ENCODE measurements around the gene ATG4A.

Gene ATG4A

DNA sequence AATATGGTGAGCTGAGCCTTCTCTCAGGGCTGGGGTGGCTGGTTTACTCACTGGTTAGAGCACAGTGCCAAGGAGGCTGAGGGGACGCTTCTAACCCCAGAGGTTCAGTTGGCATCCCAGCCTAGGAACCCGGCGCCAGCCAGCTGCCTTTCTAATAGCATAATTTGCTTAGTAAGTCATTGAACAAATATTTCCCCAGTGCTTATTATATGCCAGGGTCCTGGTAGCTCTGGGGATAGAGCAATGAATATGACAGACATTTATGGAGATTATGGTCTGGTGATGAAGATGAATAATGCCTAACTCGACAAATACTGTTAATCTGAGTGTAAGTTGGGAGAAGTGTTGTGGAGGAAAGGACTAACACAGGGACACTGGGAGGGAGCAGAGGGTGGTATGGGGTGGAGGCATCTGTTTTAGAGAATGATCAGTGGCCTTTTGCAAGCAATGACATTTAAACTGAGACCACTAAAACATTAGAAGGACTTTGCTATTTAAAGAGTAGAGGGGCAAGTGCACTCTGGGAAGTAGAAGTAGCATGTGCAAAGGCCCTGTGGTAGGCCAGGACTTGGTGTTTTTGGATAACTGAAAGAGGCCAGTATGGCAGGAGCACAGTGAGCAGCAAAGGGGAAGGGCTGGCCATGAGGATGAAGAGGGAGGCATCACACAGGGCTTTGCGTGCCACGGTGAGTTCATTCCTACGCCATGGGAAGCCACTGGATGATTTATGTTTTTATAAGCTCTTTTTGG is 71.9 kb downstream of the ATG4A start:
- Histone ChIP-seq H3K9me3 (no peaks in the 10 kb centered on the region), H3K27me3 (peaks cover 86% of the 10 kb centered on the region), H3K4me3 (no peak overlapping the region), H4K20me1 (peaks cover 6% of the 10 kb centered on the region; the same call in 1 of the 2 replicates), H3K9ac (no peak overlapping the region), H3K4me2 (no peak overlapping the region), H3K4me1 (no peaks in the 10 kb centered on the region), H3K27ac (no peak overlapping the region), H3K36me3 (no peaks in the 10 kb centered on the region)
- no peak for TF ChIP-seq Cebpa-rat (IDR thresholded peaks at IDR 0.05)

DNA sequence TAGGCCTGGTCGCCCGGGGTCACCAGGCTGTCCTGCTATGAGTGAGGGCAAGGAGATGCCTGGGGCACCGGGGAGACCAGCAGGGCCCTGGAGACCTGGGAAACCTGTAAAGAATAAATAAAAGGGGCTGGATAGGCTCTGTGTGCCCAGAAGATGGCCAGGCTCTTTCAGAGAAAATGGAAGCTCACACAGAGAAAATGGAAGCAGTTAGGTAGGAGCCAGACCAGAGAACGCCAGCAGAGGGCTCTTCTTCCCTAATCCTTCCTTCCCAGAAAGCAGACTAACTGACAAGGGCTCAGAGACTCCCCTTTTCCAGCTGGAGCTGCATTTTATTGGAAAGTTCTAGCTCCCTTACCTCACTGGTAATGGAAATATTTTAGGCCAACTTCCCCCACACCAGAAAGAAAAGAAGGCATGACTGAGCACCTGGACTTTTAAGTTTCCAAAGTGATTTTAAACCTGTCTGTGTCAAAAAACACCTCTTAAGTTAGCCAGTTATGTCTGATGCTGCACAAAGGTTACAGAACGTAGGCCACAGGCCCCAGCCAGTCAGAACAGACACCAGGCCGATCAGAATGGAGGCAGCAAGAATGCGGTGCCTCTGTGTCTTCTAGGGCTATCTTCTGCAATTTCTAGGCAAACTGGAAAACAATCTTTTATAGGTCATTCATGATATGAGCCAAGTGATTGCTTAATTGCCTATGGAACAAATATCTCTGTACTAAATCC is 74.0 kb downstream of the ATG4A start:
- H3K9ac ChIP-seq, result no peak overlapping the region
- H4K20me1 ChIP-seq, result peaks cover 6% of the 10 kb centered on the region; the same call in 1 of the 2 replicates
- H3K4me3 ChIP-seq, result no peak overlapping the region
- no peak for TF ChIP-seq Cebpa-rat (IDR thresholded peaks at IDR 0.05)
- H3K27ac ChIP-seq, result no peak overlapping the region
- no peaks in the 10 kb centered on the region for H3K9me3 ChIP-seq
- H3K4me2 ChIP-seq, result no peak overlapping the region
- H3K4me1 ChIP-seq, result no peaks in the 10 kb centered on the region
- no peaks in the 10 kb centered on the region for H3K36me3 ChIP-seq
- H3K27me3 ChIP-seq, result peaks cover 86% of the 10 kb centered on the region

GRCh38 chrX:108167211-108167872 is 75.8 kb downstream of the ATG4A start:
- H3K4me2 ChIP-seq, result no peak overlapping the region
- no peaks in the 10 kb centered on the region for H4K20me1 ChIP-seq
- no peak overlapping the region for H3K27ac ChIP-seq
- H3K4me1 ChIP-seq, result no peaks in the 10 kb centered on the region
- H3K9ac ChIP-seq, result no peak overlapping the region
- H3K4me3 ChIP-seq, result no peak overlapping the region
- no peak for TF ChIP-seq Cebpa-rat (IDR thresholded peaks at IDR 0.05)
- no peaks in the 10 kb centered on the region for H3K36me3 ChIP-seq
- no peaks in the 10 kb centered on the region for H3K9me3 ChIP-seq
- H3K27me3 ChIP-seq, result peaks cover 86% of the 10 kb centered on the region

DNA sequence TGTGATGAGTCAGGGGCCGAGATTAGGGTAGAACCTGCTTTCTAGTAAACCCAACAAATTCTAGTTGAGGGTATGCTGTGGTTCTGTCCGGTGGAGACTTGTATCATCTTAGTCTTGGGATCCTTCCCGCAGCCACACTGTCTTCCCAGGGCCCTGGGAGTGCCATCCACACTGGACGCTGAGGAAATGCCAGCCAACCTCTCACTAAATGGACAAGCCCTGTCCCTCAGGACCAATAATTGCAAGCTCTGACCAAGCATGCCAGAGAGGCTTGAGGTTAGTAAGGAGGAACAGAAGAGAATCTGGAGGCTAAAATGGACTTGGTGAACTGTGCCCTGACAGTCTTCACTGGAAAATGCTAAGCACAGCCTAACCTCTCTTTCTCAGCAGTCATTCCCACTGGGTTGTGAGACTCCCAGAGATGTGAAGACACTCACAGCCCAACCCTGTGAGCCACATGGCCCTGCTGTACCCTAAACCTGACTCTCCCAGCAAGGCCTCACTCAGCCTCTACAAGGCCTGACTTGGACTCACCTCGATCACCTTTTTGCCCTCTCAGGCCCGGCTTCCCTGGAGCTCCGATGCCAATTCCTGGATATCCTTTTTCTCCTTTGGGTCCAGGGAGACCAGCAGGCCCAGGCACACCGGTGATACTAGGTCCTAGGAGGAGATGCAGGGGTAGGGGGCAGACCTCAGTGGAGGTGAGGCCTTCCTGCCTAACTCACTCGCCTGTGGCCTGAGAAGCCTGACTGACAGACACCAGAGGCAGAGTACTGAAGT is 77.6 kb downstream of the ATG4A start:
- Histone ChIP-seq H3K4me2 (no peak overlapping the region), H3K9ac (no peak overlapping the region), H3K27ac (no peak overlapping the region), H4K20me1 (no peaks in the 10 kb centered on the region), H3K4me1 (no peaks in the 10 kb centered on the region), H3K9me3 (no peaks in the 10 kb centered on the region), H3K4me3 (no peak overlapping the region), H3K36me3 (no peaks in the 10 kb centered on the region), H3K27me3 (peaks cover 86% of the 10 kb centered on the region)
- TF ChIP-seq Cebpa-rat (IDR thresholded peaks at IDR 0.05), result no peak

DNA sequence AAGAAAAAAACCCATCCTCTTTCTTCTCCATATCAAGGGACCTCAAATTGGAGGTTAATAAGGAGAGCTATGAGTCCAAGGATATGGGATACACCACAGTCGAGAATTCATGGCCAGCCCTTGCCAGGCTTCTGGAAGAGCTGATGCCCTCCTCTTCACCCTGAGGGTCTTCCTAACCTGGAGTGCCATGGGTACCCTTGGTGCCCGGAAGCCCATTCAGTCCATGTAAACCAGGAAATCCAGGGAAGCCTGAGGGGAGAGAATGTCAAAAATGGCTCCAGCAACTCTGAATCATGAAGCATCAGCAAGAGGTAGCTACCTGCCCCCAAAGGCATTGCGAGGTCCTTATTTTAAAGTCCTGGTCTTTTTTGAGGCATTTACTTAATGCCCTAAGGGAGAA is 78.2 kb downstream of the ATG4A start:
- no peak overlapping the region for H3K4me3 ChIP-seq
- no peak for TF ChIP-seq Cebpa-rat (IDR thresholded peaks at IDR 0.05)
- H3K4me1 ChIP-seq, result no peaks in the 10 kb centered on the region
- no peaks in the 10 kb centered on the region for H4K20me1 ChIP-seq
- H3K27me3 ChIP-seq, result peaks cover 90% of the 10 kb centered on the region
- H3K9ac ChIP-seq, result no peak overlapping the region
- no peak overlapping the region for H3K4me2 ChIP-seq
- H3K9me3 ChIP-seq, result no peaks in the 10 kb centered on the region
- H3K36me3 ChIP-seq, result no peaks in the 10 kb centered on the region
- H3K27ac ChIP-seq, result no peak overlapping the region

DNA sequence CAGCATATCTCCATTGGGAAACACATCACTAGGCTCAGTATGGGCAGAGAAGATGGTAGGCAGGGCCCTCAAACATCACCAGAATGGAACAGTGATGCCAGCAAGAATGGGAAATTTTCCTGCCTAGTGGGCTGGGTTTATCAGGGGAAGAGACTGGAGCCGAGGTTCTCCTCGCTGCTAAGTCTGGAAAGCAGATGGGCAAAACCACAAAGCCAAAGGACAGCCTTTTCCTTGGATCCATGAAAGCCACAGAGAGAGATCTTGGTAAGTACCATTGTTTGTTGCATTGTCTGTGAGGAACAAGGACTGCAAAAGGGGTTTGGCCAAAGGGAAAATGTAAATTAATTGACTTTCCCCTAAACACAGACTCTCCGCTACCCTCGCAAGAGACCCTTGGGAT is 80.1 kb downstream of the ATG4A start:
- Histone ChIP-seq H3K9me3 (no peaks in the 10 kb centered on the region), H3K4me2 (no peak overlapping the region), H3K4me3 (no peak overlapping the region), H3K4me1 (no peaks in the 10 kb centered on the region), H3K27ac (no peak overlapping the region), H3K36me3 (no peaks in the 10 kb centered on the region), H4K20me1 (no peaks in the 10 kb centered on the region), H3K9ac (no peak overlapping the region), H3K27me3 (peaks cover 92% of the 10 kb centered on the region)
- TF ChIP-seq Cebpa-rat (IDR thresholded peaks at IDR 0.05), result no peak

DNA sequence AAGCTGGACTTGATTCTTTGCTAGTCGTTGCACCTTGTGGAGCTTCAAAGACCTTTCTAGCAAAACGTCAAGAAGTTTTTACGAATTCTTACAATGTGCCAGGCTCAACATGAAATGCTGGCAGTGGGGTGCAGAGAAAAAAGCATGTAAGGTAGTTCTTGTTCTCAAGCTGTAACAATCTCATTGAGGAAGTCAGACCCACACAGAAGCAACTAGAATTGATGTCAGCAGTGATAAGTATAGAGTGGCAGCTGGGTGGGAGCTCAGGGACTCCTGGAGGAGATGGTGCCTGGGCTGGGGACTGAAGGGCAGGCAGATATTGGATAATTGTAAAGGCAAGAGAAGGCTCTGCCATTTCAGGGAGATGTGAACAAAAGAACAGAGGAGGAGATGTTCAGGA is 82.3 kb downstream of the ATG4A start:
- TF ChIP-seq Cebpa-rat (IDR thresholded peaks at IDR 0.05), result no peak
- Histone ChIP-seq H3K4me1 (no peaks in the 10 kb centered on the region), H3K9me3 (no peaks in the 10 kb centered on the region), H3K9ac (no peak overlapping the region), H3K27ac (no peak overlapping the region), H4K20me1 (no peaks in the 10 kb centered on the region), H3K36me3 (no peaks in the 10 kb centered on the region), H3K27me3 (peaks cover 92% of the 10 kb centered on the region), H3K4me3 (no peak overlapping the region), H3K4me2 (no peak overlapping the region)

DNA sequence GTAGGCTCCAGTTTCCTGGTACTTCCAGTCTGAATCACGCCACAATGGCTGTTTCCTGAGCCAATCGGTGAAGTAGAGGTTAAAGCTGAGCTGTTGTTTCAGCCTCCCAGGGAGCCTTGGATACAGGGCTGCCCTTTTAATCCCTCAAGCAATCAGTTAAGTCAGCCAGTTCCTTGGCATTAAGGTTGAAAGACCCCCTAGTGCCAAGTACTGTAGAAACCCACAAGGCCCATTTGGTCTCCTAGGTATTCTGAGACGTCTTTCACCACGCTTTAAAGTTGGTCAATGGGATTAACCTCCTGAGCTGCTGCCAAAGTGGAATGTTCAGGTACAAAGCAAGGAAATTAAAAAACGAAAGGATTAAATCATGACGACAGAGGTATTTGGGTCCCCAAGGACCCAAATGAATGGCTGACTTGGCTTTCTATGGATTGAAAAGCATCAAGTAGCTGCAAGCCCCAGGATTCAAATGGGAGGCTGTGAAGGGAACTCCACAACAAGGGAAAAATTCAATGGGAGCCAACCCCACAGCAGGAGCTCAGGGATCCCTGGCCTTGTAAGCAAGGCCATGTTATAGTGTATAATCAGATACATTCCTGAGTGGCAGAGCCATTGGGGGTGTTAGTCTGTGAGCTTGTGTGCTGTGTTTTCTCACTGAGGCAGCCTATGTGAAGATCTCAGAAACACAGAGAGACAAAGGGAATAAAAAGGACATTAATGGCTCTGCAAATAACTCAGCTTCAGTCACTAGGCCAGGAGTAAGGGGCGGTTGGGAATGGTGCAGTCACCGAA is 86.0 kb downstream of the ATG4A start:
- Histone ChIP-seq H3K4me2 (no peak overlapping the region), H3K27me3 (peaks cover 92% of the 10 kb centered on the region), H3K27ac (no peak overlapping the region), H3K9me3 (no peaks in the 10 kb centered on the region), H3K36me3 (no peaks in the 10 kb centered on the region), H3K4me3 (no peak overlapping the region), H3K4me1 (no peaks in the 10 kb centered on the region), H4K20me1 (peaks cover 6% of the 10 kb centered on the region; the same call in 1 of the 2 replicates), H3K9ac (no peak overlapping the region)
- TF ChIP-seq Cebpa-rat (IDR thresholded peaks at IDR 0.05), result no peak

- no peaks in the 10 kb centered on the region for H3K9me3 ChIP-seq
These were observed 86.5 kb downstream of the ATG4A start for GRCh38 chrX:108178143-108178498.

More at GRCh38 chrX:108178143-108178498, 86.5 kb downstream of the ATG4A start:
- H3K36me3 ChIP-seq, result no peaks in the 10 kb centered on the region
- no peak overlapping the region for H3K9ac ChIP-seq
- no peak overlapping the region for H3K4me3 ChIP-seq
- peaks cover 92% of the 10 kb centered on the region for H3K27me3 ChIP-seq
- H4K20me1 ChIP-seq, result peaks cover 6% of the 10 kb centered on the region; the same call in 1 of the 2 replicates
- no peak overlapping the region for H3K4me2 ChIP-seq
- H3K4me1 ChIP-seq, result no peaks in the 10 kb centered on the region
- no peak for TF ChIP-seq Cebpa-rat (IDR thresholded peaks at IDR 0.05)
- no peak overlapping the region for H3K27ac ChIP-seq

Data from BLaER1 (cell line).